HEK293 (cell line): ENCODE data around the gene ASIC3.

Experiments used
- HOXC10 ChIP-seq: sonication (generic); formaldehyde crosslinking; IDR thresholded peaks from 2 replicates; pipeline ENCODE4 v1.8.1; 2023; ENCODE audit warnings: mild to moderate bottlenecking, missing genetic modification reagents
- SP2 ChIP-seq: fragments of 450-650 bp; formaldehyde crosslinking; IDR thresholded peaks from 2 replicates; pipeline ENCODE4 v1.5.1; 2016; ENCODE audit warnings: missing biosample characterization, missing genetic modification characterization
- ZFP3 ChIP-seq: fragments of 450-650 bp; formaldehyde crosslinking; IDR thresholded peaks from 2 replicates; pipeline ENCODE4 v1.5.1; 2016; ENCODE audit warnings: low read depth, missing biosample characterization, missing genetic modification characterization
- ZNF10 ChIP-seq: fragments of 450-650 bp; formaldehyde crosslinking; IDR thresholded peaks from 2 replicates; pipeline ENCODE4 v1.5.1; 2017; ENCODE audit warnings: missing biosample characterization, missing genetic modification characterization
- ZNF302 ChIP-seq: fragments of 450-650 bp; formaldehyde crosslinking; IDR thresholded peaks from 2 replicates; pipeline ENCODE4 v1.5.1; 2016; ENCODE audit warnings: missing biosample characterization, missing genetic modification characterization, low read depth
- ZNF416 ChIP-seq: fragments of 450-650 bp; formaldehyde crosslinking; IDR thresholded peaks from 2 replicates; pipeline ENCODE4 v1.5.1; 2016; ENCODE audit warnings: missing biosample characterization, missing genetic modification characterization
- ZNF473 ChIP-seq: fragments of 450-650 bp; formaldehyde crosslinking; IDR thresholded peaks from 2 replicates; pipeline ENCODE4 v1.5.1; 2017; ENCODE audit warnings: missing biosample characterization, missing genetic modification characterization
- TF ChIP-seq, protein P1 (sequence below): fragments of 450-650 bp; formaldehyde crosslinking; IDR thresholded peaks from 2 replicates; pipeline ENCODE4 v1.5.1; 2016; ENCODE audit warnings: missing biosample characterization, missing genetic modification characterization
- TF ChIP-seq, protein P2 (sequence below): IDR thresholded peaks from 2 replicates; pipeline ENCODE4 v1.6.1; 2011; ENCODE audit warnings: mild to moderate bottlenecking, low read depth, low read length, borderline replicate concordance
- TF ChIP-seq, protein P3 (sequence below): fragments of 450-650 bp; formaldehyde crosslinking; IDR thresholded peaks from 2 replicates; pipeline ENCODE4 v1.5.1; 2016; ENCODE audit warnings: missing biosample characterization, missing genetic modification characterization, low read depth

DNA sequence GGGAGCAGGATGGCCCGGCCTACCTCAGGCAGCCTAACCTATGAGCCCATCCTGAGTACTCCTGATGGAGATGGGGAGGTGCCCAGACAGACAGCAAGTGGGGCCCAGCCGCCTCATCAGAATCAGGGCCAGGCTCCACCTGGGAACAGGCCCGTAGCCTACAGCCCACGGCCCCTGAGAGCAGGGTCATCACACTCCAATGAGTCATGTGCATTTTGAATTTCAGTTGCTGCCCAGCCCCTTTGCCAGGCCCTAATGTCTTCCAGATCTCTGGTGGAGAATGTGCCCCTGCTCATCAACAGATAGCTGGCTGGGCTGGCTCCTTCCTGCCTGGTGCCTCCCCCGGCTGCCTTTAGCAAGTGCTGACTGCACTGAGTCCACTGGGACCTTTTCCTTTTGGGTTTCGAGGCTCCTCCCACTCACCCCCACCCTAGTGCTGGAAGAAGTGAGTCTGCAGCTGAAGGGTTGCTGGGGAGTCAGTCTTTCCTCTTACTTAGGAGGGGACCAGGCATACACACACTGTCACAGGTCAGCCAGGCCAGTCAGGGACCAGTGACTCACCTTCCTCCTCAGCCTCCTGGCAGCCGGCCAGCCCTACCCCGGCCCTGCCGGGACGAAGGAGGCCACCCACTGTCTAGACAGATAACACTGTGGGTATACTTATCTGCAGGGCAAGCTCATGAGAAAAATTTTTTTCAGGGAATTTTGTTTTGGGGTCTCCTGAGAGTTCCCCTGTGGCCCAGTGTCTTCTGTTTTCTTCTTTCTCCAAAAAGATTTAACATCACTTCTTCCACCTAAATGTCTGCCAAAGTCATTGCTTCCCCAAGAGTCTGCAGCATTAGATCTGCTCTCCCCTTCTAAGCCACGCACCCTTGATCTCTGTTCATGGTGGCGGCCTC is 9.1 kb upstream of the ASIC3 start:
- TF ChIP-seq, protein P1, sequence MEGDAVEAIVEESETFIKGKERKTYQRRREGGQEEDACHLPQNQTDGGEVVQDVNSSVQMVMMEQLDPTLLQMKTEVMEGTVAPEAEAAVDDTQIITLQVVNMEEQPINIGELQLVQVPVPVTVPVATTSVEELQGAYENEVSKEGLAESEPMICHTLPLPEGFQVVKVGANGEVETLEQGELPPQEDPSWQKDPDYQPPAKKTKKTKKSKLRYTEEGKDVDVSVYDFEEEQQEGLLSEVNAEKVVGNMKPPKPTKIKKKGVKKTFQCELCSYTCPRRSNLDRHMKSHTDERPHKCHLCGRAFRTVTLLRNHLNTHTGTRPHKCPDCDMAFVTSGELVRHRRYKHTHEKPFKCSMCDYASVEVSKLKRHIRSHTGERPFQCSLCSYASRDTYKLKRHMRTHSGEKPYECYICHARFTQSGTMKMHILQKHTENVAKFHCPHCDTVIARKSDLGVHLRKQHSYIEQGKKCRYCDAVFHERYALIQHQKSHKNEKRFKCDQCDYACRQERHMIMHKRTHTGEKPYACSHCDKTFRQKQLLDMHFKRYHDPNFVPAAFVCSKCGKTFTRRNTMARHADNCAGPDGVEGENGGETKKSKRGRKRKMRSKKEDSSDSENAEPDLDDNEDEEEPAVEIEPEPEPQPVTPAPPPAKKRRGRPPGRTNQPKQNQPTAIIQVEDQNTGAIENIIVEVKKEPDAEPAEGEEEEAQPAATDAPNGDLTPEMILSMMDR (tag by site-specific recombination) = no peak
- TF ChIP-seq HOXC10 (CRISPR knock-in tag) (no peak), ZNF473 (no peak), ZNF302 (no peak), ZNF10 (tag by site-specific recombination) (no peak), ZNF416 (tag by site-specific recombination) (no peak), SP2 (peak; percentile 33; the same call in 1 of the 2 replicates), ZFP3 (tag by site-specific recombination) (no peak)
- TF ChIP-seq, protein P2, sequence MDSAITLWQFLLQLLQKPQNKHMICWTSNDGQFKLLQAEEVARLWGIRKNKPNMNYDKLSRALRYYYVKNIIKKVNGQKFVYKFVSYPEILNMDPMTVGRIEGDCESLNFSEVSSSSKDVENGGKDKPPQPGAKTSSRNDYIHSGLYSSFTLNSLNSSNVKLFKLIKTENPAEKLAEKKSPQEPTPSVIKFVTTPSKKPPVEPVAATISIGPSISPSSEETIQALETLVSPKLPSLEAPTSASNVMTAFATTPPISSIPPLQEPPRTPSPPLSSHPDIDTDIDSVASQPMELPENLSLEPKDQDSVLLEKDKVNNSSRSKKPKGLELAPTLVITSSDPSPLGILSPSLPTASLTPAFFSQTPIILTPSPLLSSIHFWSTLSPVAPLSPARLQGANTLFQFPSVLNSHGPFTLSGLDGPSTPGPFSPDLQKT = no peak
- TF ChIP-seq, protein P3, sequence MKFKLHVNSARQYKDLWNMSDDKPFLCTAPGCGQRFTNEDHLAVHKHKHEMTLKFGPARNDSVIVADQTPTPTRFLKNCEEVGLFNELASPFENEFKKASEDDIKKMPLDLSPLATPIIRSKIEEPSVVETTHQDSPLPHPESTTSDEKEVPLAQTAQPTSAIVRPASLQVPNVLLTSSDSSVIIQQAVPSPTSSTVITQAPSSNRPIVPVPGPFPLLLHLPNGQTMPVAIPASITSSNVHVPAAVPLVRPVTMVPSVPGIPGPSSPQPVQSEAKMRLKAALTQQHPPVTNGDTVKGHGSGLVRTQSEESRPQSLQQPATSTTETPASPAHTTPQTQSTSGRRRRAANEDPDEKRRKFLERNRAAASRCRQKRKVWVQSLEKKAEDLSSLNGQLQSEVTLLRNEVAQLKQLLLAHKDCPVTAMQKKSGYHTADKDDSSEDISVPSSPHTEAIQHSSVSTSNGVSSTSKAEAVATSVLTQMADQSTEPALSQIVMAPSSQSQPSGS = no peak
